Activated CD8-positive, alpha-beta memory T cell treated with anti-CD3 and anti-CD28 coated beads, Interleukin-2, amount 10 ng/mL, durations not matched to agents 7 days and 5 days (primary cell): ENCODE measurements around the gene TPCN2. TPM values are rescaled to one million over a fixed set of nuclear protein-coding genes. Genes with fewer than 3 reads are reported as not detected.
"Not testable (repeated sequence)": the region's sequence is repeated elsewhere in the genome, so short reads cannot be mapped to it uniquely, and the experiment has no call there.

ENCODE experiments used
- ATAC-seq: fragments of 150-1000 bp; cut with Tn5 transposase; one replicate; pipeline ENCODE4 v1.10.0; 2021; ENCODE audit warnings: moderate library complexity
- CTCF ChIA-PET: fragments of 350-600 bp; sonication (Branson Sonifier 250); formaldehyde crosslinking; loops from one replicate; lab custom pipeline; 2021; ENCODE audit warnings: antibody characterized with exemption; lab: Charles Lee
- DNase-seq: peaks from one replicate; pipeline ENCODE4 v3.0.0-alpha.2; 2020
- H3K27ac Mint-ChIP-seq: one replicate; pipeline ENCODE4 v1.8.0; 2021; ENCODE audit warnings: mild to moderate bottlenecking, mixed read lengths
- H3K27me3 Mint-ChIP-seq: one replicate; pipeline ENCODE4 v1.8.0; 2021; ENCODE audit warnings: mixed read lengths
- H3K36me3 Mint-ChIP-seq: one replicate; pipeline ENCODE4 v1.8.0; 2021; ENCODE audit warnings: mild to moderate bottlenecking, mixed read lengths
- H3K4me1 Mint-ChIP-seq: one replicate; pipeline ENCODE4 v1.8.0; 2021; ENCODE audit warnings: mixed read lengths
- H3K4me3 Mint-ChIP-seq: one replicate; pipeline ENCODE4 v1.8.0; 2021; ENCODE audit warnings: mild to moderate bottlenecking, moderate library complexity, mixed read lengths
- H3K9me3 Mint-ChIP-seq: one replicate; pipeline ENCODE4 v1.8.0; 2022; ENCODE audit warnings: low read depth, mixed read lengths
- total RNA-seq, 2 experiments: library from RNA; stranded (reverse); gene quantifications; one replicate each; pipeline ENCODE4 v1.2.3, GENCODE V29; 2021

TPCN2 gene
- total RNA-seq, 2 experiments from 2014 or later: 15.3 to 20.6 TPM

DNA sequence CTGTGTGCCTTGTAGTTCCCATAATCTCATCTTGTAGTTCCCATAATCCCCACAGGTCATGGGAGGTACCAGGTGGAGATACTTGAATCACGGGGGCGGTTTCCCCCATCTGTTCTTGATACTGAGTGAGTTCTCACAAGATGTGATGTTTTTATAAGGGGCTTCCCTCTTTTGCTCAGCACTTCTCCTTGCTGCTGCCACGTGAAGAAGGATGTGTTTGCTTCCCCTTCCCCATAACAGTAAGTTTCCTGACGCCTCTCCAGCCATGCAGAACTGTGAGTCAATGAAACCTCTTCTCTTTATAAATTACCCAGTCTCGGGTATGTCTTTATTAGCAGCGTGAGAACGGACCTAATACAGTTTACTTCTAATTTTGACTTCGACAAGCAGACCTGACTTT lies 93.0 kb downstream of the TPCN2 start:
- Mint-ChIP-seq H3K27me3 (peaks cover 20% of the 10 kb centered on the region), H3K27ac (no peak overlapping the region), H3K4me1 (no peaks in the 10 kb centered on the region), H3K4me3 (no peak overlapping the region), H3K36me3 (no peaks in the 10 kb centered on the region), H3K9me3 (peaks cover 4% of the 10 kb centered on the region)
- ATAC-seq (no peak), DNase-seq (no peak)
- CTCF ChIA-PET: no interaction called here

GRCh38 chr11:69142895-69143294 lies 94.2 kb downstream of the TPCN2 start:
- no peaks in the 10 kb centered on the region for H3K4me1 Mint-ChIP-seq
- no peak overlapping the region for H3K4me3 Mint-ChIP-seq
- ATAC-seq: no peak
- H3K36me3 Mint-ChIP-seq: no peaks in the 10 kb centered on the region
- DNase-seq: no peak
- CTCF ChIA-PET: no interaction called here
- no peak overlapping the region for H3K27ac Mint-ChIP-seq
- H3K9me3 Mint-ChIP-seq: peaks cover 4% of the 10 kb centered on the region
- H3K27me3 Mint-ChIP-seq: peaks cover 20% of the 10 kb centered on the region

- Mint-ChIP-seq H3K27me3 (peaks cover 20% of the 10 kb centered on the region), H3K36me3 (no peaks in the 10 kb centered on the region), H3K4me3 (no peak overlapping the region), H3K9me3 (peaks cover 7% of the 10 kb centered on the region), H3K27ac (no peak overlapping the region), H3K4me1 (peaks cover 2% of the 10 kb centered on the region)
- DNase-seq (no peak), ATAC-seq (no peak)
- CTCF ChIA-PET: no interaction called here
Observed at GRCh38 chr11:69144316-69145049, 95.8 kb downstream of the TPCN2 start.

- H3K36me3 Mint-ChIP-seq: no peaks in the 10 kb centered on the region
- no peak overlapping the region for H3K4me3 Mint-ChIP-seq
- no peak for DNase-seq
- peaks cover 20% of the 10 kb centered on the region for H3K27me3 Mint-ChIP-seq
- CTCF ChIA-PET: no interaction called here
- peaks cover 7% of the 10 kb centered on the region for H3K9me3 Mint-ChIP-seq
- no peak for ATAC-seq
- H3K27ac Mint-ChIP-seq: no peak overlapping the region
- H3K4me1 Mint-ChIP-seq: peaks cover 2% of the 10 kb centered on the region
Observed at GRCh38 chr11:69145050-69145380, 96.3 kb downstream of the TPCN2 start.

DNA sequence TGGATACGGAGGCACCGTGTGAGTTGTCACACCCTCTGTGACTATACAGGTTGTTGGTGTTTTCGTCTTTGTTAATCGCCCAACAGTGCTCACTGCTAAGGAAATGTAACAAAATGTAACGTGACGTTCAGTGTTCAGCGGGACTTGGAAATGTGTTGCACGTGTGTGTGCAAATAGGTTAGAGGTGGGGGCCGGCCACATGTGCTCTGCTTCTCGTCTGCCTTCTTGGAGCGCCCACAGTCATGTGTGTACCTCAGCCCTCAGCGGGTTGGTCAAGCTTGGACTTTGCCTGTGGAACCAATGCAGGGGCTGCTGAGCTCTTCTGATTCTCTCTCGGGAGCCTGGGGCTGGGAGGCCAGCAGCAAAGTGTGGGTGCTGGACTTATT lies 99.6 kb downstream of the TPCN2 start:
- DNase-seq: no peak
- Mint-ChIP-seq H3K36me3 (no peaks in the 10 kb centered on the region), H3K27ac (no peak overlapping the region), H3K4me1 (peaks cover 2% of the 10 kb centered on the region), H3K4me3 (no peak overlapping the region), H3K27me3 (peaks cover 10% of the 10 kb centered on the region), H3K9me3 (peaks cover 7% of the 10 kb centered on the region)
- ATAC-seq: no peak
- CTCF ChIA-PET: no interaction called here

- no peak overlapping the region for H3K27ac Mint-ChIP-seq
- peaks cover 7% of the 10 kb centered on the region for H3K9me3 Mint-ChIP-seq
- H3K36me3 Mint-ChIP-seq: no peaks in the 10 kb centered on the region
- ATAC-seq (no peak), DNase-seq (no peak)
- peaks cover 10% of the 10 kb centered on the region for H3K27me3 Mint-ChIP-seq
- peaks cover 2% of the 10 kb centered on the region for H3K4me1 Mint-ChIP-seq
- CTCF ChIA-PET: interaction anchor here (1.4 kb wide), 1 partner anchor 18 kb away, joined by 4 read pairs; no protein-coding TSS in a partner anchor
- no peak overlapping the region for H3K4me3 Mint-ChIP-seq
Observed at GRCh38 chr11:69148806-69149205, 100.1 kb downstream of the TPCN2 start.

GRCh38 chr11:69149338-69150045 lies 100.8 kb downstream of the TPCN2 start:
- not testable (repeated sequence) for H3K9me3 Mint-ChIP-seq, H3K4me3 Mint-ChIP-seq, H3K4me1 Mint-ChIP-seq, ATAC-seq, H3K27ac Mint-ChIP-seq, H3K27me3 Mint-ChIP-seq, DNase-seq, H3K36me3 Mint-ChIP-seq
- CTCF ChIA-PET: interaction anchor here (1.4 kb wide), 1 partner anchor 17 kb away, joined by 4 read pairs; no protein-coding TSS in a partner anchor

- no peak overlapping the region for H3K27ac Mint-ChIP-seq
- H3K4me3 Mint-ChIP-seq: no peak overlapping the region
- ATAC-seq (no peak), DNase-seq (no peak)
- CTCF ChIA-PET: interaction anchor here (1.4 kb wide), 1 partner anchor 16 kb away, joined by 4 read pairs; no protein-coding TSS in a partner anchor
- H3K36me3 Mint-ChIP-seq: no peaks in the 10 kb centered on the region
- H3K4me1 Mint-ChIP-seq: peaks cover 2% of the 10 kb centered on the region
- H3K27me3 Mint-ChIP-seq: peaks cover 5% of the 10 kb centered on the region
- H3K9me3 Mint-ChIP-seq: peaks cover 7% of the 10 kb centered on the region
Observed at GRCh38 chr11:69150175-69150574, 101.4 kb downstream of the TPCN2 start.

DNA sequence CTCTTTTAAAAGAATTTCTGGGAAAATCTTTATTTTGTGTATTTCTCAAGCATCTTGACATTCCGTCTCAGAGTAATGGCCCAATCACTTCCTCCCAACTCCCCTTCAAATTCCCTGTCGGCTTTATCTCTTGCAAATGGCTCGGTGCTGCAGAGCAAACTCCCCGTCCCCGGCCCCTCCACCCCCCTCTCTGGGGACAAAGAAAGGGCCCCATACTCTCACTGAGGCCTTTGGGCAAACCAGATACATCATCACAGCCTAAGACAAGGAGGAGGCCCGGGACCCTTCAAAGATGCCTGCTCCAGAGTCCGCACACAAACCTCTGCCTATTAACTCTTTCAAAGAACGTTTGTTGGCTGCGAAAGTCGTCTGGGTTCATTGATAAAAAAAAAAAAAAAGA lies 103.1 kb downstream of the TPCN2 start:
- peaks cover 3% of the 10 kb centered on the region for H3K9me3 Mint-ChIP-seq
- H3K27ac Mint-ChIP-seq: no peak overlapping the region
- no peaks in the 10 kb centered on the region for H3K36me3 Mint-ChIP-seq
- DNase-seq: no peak
- no peak for ATAC-seq
- H3K4me3 Mint-ChIP-seq: no peak overlapping the region
- CTCF ChIA-PET: no interaction called here
- peaks cover 9% of the 10 kb centered on the region for H3K27me3 Mint-ChIP-seq
- H3K4me1 Mint-ChIP-seq: peaks cover 2% of the 10 kb centered on the region

DNA sequence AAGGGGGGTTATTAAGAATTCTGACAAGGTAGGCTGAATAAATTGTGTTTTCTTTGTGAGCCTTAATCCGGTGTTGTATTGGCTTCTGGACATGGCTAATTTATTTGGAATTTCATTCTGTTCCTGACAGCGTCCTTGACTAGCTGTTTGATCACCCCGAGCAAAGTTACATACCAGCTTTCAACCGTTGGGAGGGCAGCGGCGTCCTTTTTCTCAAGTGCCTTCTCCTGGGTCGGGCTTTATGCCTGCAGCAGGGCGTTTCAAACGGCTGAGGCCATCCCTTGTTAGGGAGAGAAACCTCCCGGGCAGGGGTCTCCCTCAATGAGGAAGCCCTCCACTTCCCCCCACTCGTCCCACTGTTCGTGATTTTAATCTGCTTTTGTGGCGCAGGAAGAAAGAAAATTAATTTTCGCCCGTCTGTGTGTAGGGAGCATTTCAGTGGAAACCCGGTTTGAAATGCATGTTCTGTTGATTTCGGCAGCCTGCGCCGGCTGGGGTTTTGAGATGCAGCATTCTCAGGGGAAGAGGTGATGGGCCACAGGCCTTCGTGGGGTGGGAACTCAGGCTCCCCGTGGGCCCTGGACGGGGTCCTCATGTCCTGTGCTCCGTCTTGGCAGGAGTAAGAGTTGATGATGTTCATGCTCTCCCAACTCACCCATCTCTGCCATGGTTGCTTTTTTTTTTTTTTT lies 104.1 kb downstream of the TPCN2 start:
- no peaks in the 10 kb centered on the region for H3K36me3 Mint-ChIP-seq
- CTCF ChIA-PET: no interaction called here
- no peak for DNase-seq
- peaks cover 3% of the 10 kb centered on the region for H3K9me3 Mint-ChIP-seq
- H3K4me1 Mint-ChIP-seq: peaks cover 2% of the 10 kb centered on the region
- no peak for ATAC-seq
- H3K27me3 Mint-ChIP-seq: peaks cover 9% of the 10 kb centered on the region
- H3K4me3 Mint-ChIP-seq: no peak overlapping the region
- no peak overlapping the region for H3K27ac Mint-ChIP-seq

- ATAC-seq (no peak), DNase-seq (no peak)
- Mint-ChIP-seq H3K36me3 (no peaks in the 10 kb centered on the region), H3K4me1 (peaks cover 2% of the 10 kb centered on the region), H3K27ac (no peak overlapping the region), H3K27me3 (peaks cover 9% of the 10 kb centered on the region), H3K9me3 (peaks cover 3% of the 10 kb centered on the region), H3K4me3 (no peak overlapping the region)
- CTCF ChIA-PET: interaction anchor here (0.6 kb wide), 1 partner anchor 38 kb away, joined by 4 read pairs; no protein-coding TSS in a partner anchor
Observed at GRCh38 chr11:69153661-69154060, 104.9 kb downstream of the TPCN2 start.

- H3K27ac Mint-ChIP-seq: no peak overlapping the region
- CTCF ChIA-PET: interaction anchor here (0.6 kb wide), 1 partner anchor 38 kb away, joined by 4 read pairs; no protein-coding TSS in a partner anchor
- no peaks in the 10 kb centered on the region for H3K36me3 Mint-ChIP-seq
- H3K27me3 Mint-ChIP-seq: peaks cover 9% of the 10 kb centered on the region
- H3K4me1 Mint-ChIP-seq: no peaks in the 10 kb centered on the region
- no peak for ATAC-seq
- H3K9me3 Mint-ChIP-seq: no peaks in the 10 kb centered on the region
- no peak overlapping the region for H3K4me3 Mint-ChIP-seq
- no peak for DNase-seq
Observed at GRCh38 chr11:69154211-69154913, 105.6 kb downstream of the TPCN2 start.

DNA sequence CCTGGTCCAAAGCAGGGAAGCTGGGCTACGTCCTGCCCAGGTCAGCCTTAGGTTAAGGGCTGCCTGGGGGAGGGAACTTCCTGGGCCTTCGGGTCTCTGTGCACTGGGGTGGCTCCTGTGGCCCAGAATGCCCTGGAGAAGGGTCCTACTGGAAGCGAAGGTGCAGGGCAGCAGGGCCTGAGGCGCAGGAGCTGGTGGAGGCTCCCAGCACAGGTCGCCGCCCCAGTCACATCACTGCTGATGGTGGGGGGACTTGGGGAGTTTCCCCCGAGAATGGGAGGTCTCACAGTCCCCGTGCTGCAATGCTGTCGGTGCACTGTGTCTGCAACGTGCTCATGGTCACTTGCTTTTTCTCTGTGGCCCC lies 106.2 kb downstream of the TPCN2 start:
- Mint-ChIP-seq H3K9me3 (no peaks in the 10 kb centered on the region), H3K36me3 (no peaks in the 10 kb centered on the region), H3K27me3 (peaks cover 9% of the 10 kb centered on the region), H3K27ac (no peak overlapping the region), H3K4me3 (no peak overlapping the region), H3K4me1 (no peaks in the 10 kb centered on the region)
- no peak for ATAC-seq
- DNase-seq: no peak
- CTCF ChIA-PET: no interaction called here
